Hematopoietic multipotent progenitor cell treated with erythropoietin and hydrocortisone succinate and interleukin-3 and kit ligand, for 6 days (in vitro differentiated cells): ENCODE data around the gene CD300C.
"Not testable (repeated sequence)": the region's sequence is repeated elsewhere in the genome, so short reads cannot be mapped to it uniquely, and the experiment has no call there.

Experiments
- DNase-seq: peaks from one replicate; pipeline ENCODE4 v3.0.0-alpha.2; 2015

Gene CD300C

GRCh38 chr17:74529243-74529642, 16.7 kb downstream of the CD300C start:
- DNase-seq, result no peak

- peak; percentile 72 for DNase-seq
Measured at GRCh38 chr17:74528491-74529199, 17.3 kb downstream of the CD300C start.

GRCh38 chr17:74527756-74528155, 18.2 kb downstream of the CD300C start:
- DNase-seq, result no peak

GRCh38 chr17:74527081-74527480, 18.8 kb downstream of the CD300C start:
- DNase-seq, result no peak

- DNase-seq, result no peak
Measured at GRCh38 chr17:74526681-74527080, 19.2 kb downstream of the CD300C start.

- DNase-seq, result no peak
Measured at GRCh38 chr17:74525781-74526288, 20.1 kb downstream of the CD300C start.

- no peak for DNase-seq
Measured at GRCh38 chr17:74525465-74525725, 20.5 kb downstream of the CD300C start.

- no peak for DNase-seq
Measured at GRCh38 chr17:74524653-74525464, 21.1 kb downstream of the CD300C start.

- DNase-seq, result no peak
Measured at GRCh38 chr17:74523308-74523707, 22.6 kb downstream of the CD300C start.

- DNase-seq, result no peak
Measured at GRCh38 chr17:74522381-74523105, 23.4 kb downstream of the CD300C start.

GRCh38 chr17:74521701-74522201, 24.2 kb downstream of the CD300C start:
- peak; percentile 64 for DNase-seq

GRCh38 chr17:74520790-74521480, 25.0 kb downstream of the CD300C start:
- DNase-seq, result no peak

- peak; percentile 75 for DNase-seq
Measured at GRCh38 chr17:74520016-74520434, 25.9 kb downstream of the CD300C start.

- DNase-seq, result not testable (repeated sequence)
Measured at GRCh38 chr17:74518413-74518981, 27.4 kb downstream of the CD300C start.

- DNase-seq, result no peak
Measured at GRCh38 chr17:74516561-74517328, 29.2 kb downstream of the CD300C start.

- no peak for DNase-seq
Measured at GRCh38 chr17:74515941-74516340, 30.0 kb downstream of the CD300C start.

- no peak for DNase-seq
Measured at GRCh38 chr17:74514632-74515334, 31.1 kb downstream of the CD300C start.

GRCh38 chr17:74513987-74514631, 31.8 kb downstream of the CD300C start:
- peak; percentile 51 for DNase-seq

GRCh38 chr17:74512624-74513091, 33.3 kb downstream of the CD300C start:
- peak; percentile 57 for DNase-seq

GRCh38 chr17:74512036-74512435, 33.9 kb downstream of the CD300C start:
- no peak for DNase-seq
